HUES64 (cell line): ENCODE results near the gene MGAT4C.

ENCODE experiments used
- H3K27ac ChIP-seq: 2 replicates; pipeline ENCODE4 v1.7.0; 2013; ENCODE audit warnings: low read depth, low read length, inconsistent platforms
- H3K27me3 ChIP-seq: 2 replicates; pipeline ENCODE4 v1.6.1; 2013; ENCODE audit warnings: mild to moderate bottlenecking, low read length; ENCODE audit not compliant: insufficient read depth
- H3K36me3 ChIP-seq: 2 replicates; pipeline ENCODE4 v1.6.1; 2013; ENCODE audit warnings: mild to moderate bottlenecking, low read length; ENCODE audit not compliant: insufficient read depth
- H3K4me1 ChIP-seq: 2 replicates; pipeline ENCODE4 v1.6.1; 2013; ENCODE audit warnings: mild to moderate bottlenecking, low read length, moderate library complexity; ENCODE audit not compliant: insufficient read depth
- H3K4me3 ChIP-seq: 2 replicates; pipeline ENCODE4 v1.5.1; 2013; ENCODE audit warnings: mild to moderate bottlenecking, low read length, moderate library complexity
- H3K9ac ChIP-seq: 2 replicates; pipeline ENCODE4 v1.6.1; 2013; ENCODE audit warnings: mild to moderate bottlenecking, low read depth, low read length
- H3K9me3 ChIP-seq: 2 replicates; pipeline ENCODE4 v1.6.1; 2013; ENCODE audit warnings: low read depth, low read length; ENCODE audit not compliant: insufficient read depth
- WGBS: fragments of 150-250, 120-280 bp; methylation state at CpG from one replicate; pipeline ENCODE4 v1.1.7; 2013; ENCODE audit warnings: missing lambda C conversion rate; 5-methylcytosine and 5-hydroxymethylcytosine counted together

MGAT4C gene

DNA sequence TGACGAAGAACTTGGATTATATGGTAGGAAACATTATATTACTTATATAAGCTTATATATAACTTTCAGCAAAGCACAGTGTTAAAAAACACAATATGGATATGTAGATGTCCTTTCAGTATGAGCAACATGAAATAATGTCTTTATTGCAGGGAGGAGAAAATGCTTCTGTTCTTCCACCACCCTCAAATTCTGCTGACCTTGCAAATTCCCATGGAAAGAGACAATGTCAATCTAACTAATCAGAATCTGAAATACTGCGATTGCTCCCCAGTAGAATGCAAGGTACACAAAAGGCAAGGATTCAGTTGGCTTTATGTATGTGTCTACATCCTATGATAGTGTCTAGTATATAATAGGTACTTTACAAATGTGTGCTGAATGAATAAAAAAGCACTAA lies 26.4 kb downstream of the MGAT4C start:
- WGBS: 82% methylated on average over 1 of the region's 2 CpGs
- Histone ChIP-seq H3K9ac (no peak overlapping the region), H3K9me3 (peaks cover 14% of the 10 kb centered on the region; the same call in 1 of the 2 replicates), H3K36me3 (no peaks in the 10 kb centered on the region), H3K27ac (no peak overlapping the region), H3K4me1 (peaks cover 12% of the 10 kb centered on the region), H3K4me3 (no peak overlapping the region), H3K27me3 (no peaks in the 10 kb centered on the region)

GRCh38 chr12:86228656-86229055 lies 27.5 kb downstream of the MGAT4C start:
- no peak overlapping the region for H3K27ac ChIP-seq
- no peak overlapping the region for H3K9ac ChIP-seq
- peaks cover 14% of the 10 kb centered on the region; the same call in 1 of the 2 replicates for H3K9me3 ChIP-seq
- H3K4me1 ChIP-seq: peaks cover 12% of the 10 kb centered on the region
- no peaks in the 10 kb centered on the region for H3K27me3 ChIP-seq
- no peaks in the 10 kb centered on the region for H3K36me3 ChIP-seq
- H3K4me3 ChIP-seq: no peak overlapping the region

GRCh38 chr12:86226481-86226880 lies 29.7 kb downstream of the MGAT4C start:
- 100% methylated on average over 2 of the region's 3 CpGs for WGBS
- Histone ChIP-seq H3K27me3 (no peaks in the 10 kb centered on the region), H3K4me3 (no peak overlapping the region), H3K9me3 (peaks cover 14% of the 10 kb centered on the region; the same call in 1 of the 2 replicates), H3K27ac (no peak overlapping the region), H3K36me3 (no peaks in the 10 kb centered on the region), H3K4me1 (peaks cover 12% of the 10 kb centered on the region), H3K9ac (no peak overlapping the region)

GRCh38 chr12:86216591-86216990 lies 39.6 kb downstream of the MGAT4C start:
- H3K4me3 ChIP-seq: no peak overlapping the region
- no peaks in the 10 kb centered on the region for H3K9me3 ChIP-seq
- WGBS: no CpG with 5 or more reads among the region's 2 CpGs
- H3K4me1 ChIP-seq: no peaks in the 10 kb centered on the region
- no peak overlapping the region for H3K27ac ChIP-seq
- no peaks in the 10 kb centered on the region for H3K36me3 ChIP-seq
- no peaks in the 10 kb centered on the region for H3K27me3 ChIP-seq
- no peak overlapping the region for H3K9ac ChIP-seq

- Histone ChIP-seq H3K27me3 (no peaks in the 10 kb centered on the region), H3K4me1 (no peaks in the 10 kb centered on the region), H3K4me3 (no peak overlapping the region), H3K9me3 (no peaks in the 10 kb centered on the region), H3K9ac (no peak overlapping the region), H3K27ac (no peak overlapping the region), H3K36me3 (no peaks in the 10 kb centered on the region)
- 100% methylated on average over 1 of the region's 2 CpGs for WGBS
These were observed 43.2 kb downstream of the MGAT4C start for GRCh38 chr12:86213012-86213411.

GRCh38 chr12:86198696-86199444 lies 57.3 kb downstream of the MGAT4C start:
- H3K27ac ChIP-seq: no peak overlapping the region
- H3K9ac ChIP-seq: no peak overlapping the region
- H3K9me3 ChIP-seq: no peaks in the 10 kb centered on the region
- no peaks in the 10 kb centered on the region for H3K36me3 ChIP-seq
- H3K4me1 ChIP-seq: no peaks in the 10 kb centered on the region
- whole genome bisulfite sequencing: 77% methylated on average over 3 of the region's 4 CpGs
- H3K27me3 ChIP-seq: no peaks in the 10 kb centered on the region
- H3K4me3 ChIP-seq: no peak overlapping the region

- H3K9ac ChIP-seq: no peak overlapping the region
These were observed 59.7 kb downstream of the MGAT4C start for GRCh38 chr12:86196465-86196864.

GRCh38 chr12:86194721-86195120 lies 61.5 kb downstream of the MGAT4C start:
- no peak overlapping the region for H3K9ac ChIP-seq
- no peak overlapping the region for H3K27ac ChIP-seq
- H3K27me3 ChIP-seq: no peaks in the 10 kb centered on the region
- no peaks in the 10 kb centered on the region for H3K36me3 ChIP-seq
- H3K9me3 ChIP-seq: no peaks in the 10 kb centered on the region
- H3K4me1 ChIP-seq: no peaks in the 10 kb centered on the region
- H3K4me3 ChIP-seq: no peak overlapping the region
- 97% methylated on average over 2 of the region's 2 CpGs for WGBS

More at GRCh38 chr12:86196465-86196864, 59.7 kb downstream of the MGAT4C start:
- Histone ChIP-seq H3K36me3 (no peaks in the 10 kb centered on the region), H3K27ac (no peak overlapping the region), H3K27me3 (no peaks in the 10 kb centered on the region), H3K4me1 (no peaks in the 10 kb centered on the region), H3K9me3 (no peaks in the 10 kb centered on the region), H3K4me3 (no peak overlapping the region)
- 95% methylated on average over 1 of the region's 1 CpG for WGBS

DNA sequence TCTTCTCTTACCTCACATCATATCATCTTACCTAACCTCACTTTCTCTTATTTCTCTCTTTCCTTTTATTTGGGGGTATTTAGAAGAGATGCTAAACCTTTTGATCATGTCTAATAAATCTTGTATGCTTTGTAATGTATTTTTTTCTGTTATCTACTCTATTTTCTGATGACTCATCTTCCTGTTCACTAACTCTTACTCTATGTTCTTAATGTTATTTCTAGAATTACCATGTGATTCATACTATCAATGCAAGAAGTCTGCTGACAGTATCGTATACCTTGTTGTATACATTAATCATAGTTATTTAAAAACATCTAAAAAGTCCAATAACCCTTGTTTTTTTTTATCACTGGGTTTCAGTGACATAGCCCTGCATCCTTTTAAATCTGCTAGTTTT lies 62.3 kb downstream of the MGAT4C start:
- H3K4me1 ChIP-seq: no peaks in the 10 kb centered on the region
- H3K4me3 ChIP-seq: no peak overlapping the region
- H3K9ac ChIP-seq: no peak overlapping the region
- no CpG with 5 or more reads among the region's 1 CpG for WGBS
- H3K27ac ChIP-seq: no peak overlapping the region
- no peaks in the 10 kb centered on the region for H3K36me3 ChIP-seq
- H3K27me3 ChIP-seq: no peaks in the 10 kb centered on the region
- no peaks in the 10 kb centered on the region for H3K9me3 ChIP-seq

DNA sequence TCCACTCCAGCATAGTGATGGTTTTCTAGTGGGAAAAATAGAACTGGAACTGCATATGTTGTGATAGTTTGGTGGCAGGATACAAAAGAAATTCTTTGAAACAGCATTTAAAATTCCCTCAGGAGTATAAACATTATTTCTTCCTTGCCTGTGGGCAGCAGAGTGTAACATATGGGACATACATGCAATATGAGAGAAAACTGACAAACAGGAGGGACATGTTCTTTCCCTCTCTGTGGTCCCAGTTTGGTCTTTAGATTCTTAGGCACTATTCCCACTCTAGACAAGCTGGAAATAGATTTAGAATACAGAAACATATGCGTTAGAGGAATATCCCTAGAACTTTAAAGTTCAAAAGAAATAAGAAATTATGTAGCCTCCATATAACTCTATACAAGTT lies 68.0 kb downstream of the MGAT4C start:
- Histone ChIP-seq H3K9me3 (no peaks in the 10 kb centered on the region), H3K9ac (no peak overlapping the region), H3K4me1 (no peaks in the 10 kb centered on the region), H3K27me3 (no peaks in the 10 kb centered on the region), H3K27ac (no peak overlapping the region), H3K4me3 (no peak overlapping the region), H3K36me3 (no peaks in the 10 kb centered on the region)
- no CpG with 5 or more reads among the region's 1 CpG for WGBS

DNA sequence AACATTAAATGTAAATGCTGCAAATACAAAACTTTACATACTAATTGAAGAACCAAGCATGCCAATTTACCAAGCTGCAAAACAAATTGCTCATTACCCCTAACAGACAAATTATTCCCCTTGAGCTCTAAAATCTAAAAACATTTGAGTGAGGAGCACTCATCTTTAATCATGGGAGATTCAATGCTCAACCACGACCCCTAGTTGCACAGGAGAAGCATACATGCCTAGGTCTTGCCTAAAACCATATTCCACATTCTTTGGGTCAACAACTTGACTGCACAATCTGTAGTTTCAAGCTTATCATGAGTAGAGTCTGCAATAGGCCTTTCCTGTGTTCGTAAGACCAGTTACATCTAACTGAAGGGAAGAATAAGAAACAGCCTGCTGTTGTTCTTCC lies 69.7 kb downstream of the MGAT4C start:
- Histone ChIP-seq H3K4me1 (no peaks in the 10 kb centered on the region), H3K27ac (no peak overlapping the region)
- 89% methylated on average over 2 of the region's 2 CpGs for WGBS

DNA sequence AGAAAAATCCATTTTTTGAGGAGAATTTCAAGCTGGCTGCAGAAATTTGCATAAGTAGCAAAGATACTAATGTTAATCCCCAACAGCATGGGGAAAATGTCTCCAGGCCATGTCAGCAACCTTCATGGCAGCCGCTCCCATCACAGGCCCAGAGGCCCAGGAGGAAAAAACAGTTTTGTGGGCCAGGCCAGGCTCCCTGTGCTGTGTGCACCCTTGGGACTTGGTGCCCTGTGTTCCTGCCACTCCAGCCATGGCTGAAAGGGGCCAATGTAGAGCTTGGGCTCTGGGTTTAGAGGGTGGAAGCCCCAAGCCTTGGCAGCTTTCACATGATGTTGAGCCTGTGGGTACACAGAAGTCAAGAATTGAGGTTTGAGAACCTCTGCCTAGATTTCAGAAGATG lies 76.3 kb downstream of the MGAT4C start:
- H3K27me3 ChIP-seq: no peaks in the 10 kb centered on the region
- H3K4me1 ChIP-seq: no peaks in the 10 kb centered on the region
- no peaks in the 10 kb centered on the region for H3K36me3 ChIP-seq
- H3K27ac ChIP-seq: no peak overlapping the region
- no peak overlapping the region for H3K9ac ChIP-seq
- peaks cover 10% of the 10 kb centered on the region; the same call in 1 of the 2 replicates for H3K9me3 ChIP-seq
- H3K4me3 ChIP-seq: no peak overlapping the region
- 96% methylated on average over 1 of the region's 1 CpG for WGBS

More for the DNA sequence above, 69.7 kb downstream of the MGAT4C start:
- H3K9ac ChIP-seq: no peak overlapping the region
- H3K27me3 ChIP-seq: no peaks in the 10 kb centered on the region
- H3K36me3 ChIP-seq: no peaks in the 10 kb centered on the region
- no peaks in the 10 kb centered on the region for H3K9me3 ChIP-seq
- H3K4me3 ChIP-seq: no peak overlapping the region
